ENCODE data around the gene FAM13A.

DNA sequence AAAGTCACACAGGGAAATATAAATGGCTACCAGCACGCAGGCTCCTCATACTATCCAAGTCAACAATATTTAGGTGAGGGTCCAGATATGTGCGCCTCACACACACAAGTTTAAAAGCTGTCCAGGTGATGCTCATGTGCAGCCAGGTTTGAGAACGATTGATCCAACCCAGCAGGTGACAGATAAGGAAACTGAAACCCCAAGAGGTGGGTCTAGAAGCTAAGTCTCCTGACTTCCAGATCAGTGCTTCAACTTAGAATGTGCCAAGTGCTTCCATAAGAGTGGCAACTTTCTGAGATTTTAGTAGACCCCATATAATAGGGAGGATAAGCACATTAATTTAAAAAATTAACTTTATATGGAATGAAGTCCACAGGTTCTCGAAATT is 304.9 kb downstream of the FAM13A start:
- TF ChIP-seq GATA2 (CRISPR knock-in tag; IDR thresholded peaks at IDR 0.05): no peak
- no peak for TF ChIP-seq FOXP1 (CRISPR knock-in tag; IDR thresholded peaks at IDR 0.05)
- TF ChIP-seq, protein P1, sequence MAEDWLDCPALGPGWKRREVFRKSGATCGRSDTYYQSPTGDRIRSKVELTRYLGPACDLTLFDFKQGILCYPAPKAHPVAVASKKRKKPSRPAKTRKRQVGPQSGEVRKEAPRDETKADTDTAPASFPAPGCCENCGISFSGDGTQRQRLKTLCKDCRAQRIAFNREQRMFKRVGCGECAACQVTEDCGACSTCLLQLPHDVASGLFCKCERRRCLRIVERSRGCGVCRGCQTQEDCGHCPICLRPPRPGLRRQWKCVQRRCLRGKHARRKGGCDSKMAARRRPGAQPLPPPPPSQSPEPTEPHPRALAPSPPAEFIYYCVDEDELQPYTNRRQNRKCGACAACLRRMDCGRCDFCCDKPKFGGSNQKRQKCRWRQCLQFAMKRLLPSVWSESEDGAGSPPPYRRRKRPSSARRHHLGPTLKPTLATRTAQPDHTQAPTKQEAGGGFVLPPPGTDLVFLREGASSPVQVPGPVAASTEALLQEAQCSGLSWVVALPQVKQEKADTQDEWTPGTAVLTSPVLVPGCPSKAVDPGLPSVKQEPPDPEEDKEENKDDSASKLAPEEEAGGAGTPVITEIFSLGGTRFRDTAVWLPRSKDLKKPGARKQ (CRISPR knock-in tag; IDR thresholded peaks at IDR 0.05): no peak
- TF ChIP-seq ZFP36 (IDR thresholded peaks at IDR 0.05; ENCODE audit: low read depth, low read length, partially characterized antibody): no peak
- TF ChIP-seq XRCC4 (IDR thresholded peaks at IDR 0.05; ENCODE audit: extremely low read depth, insufficient read depth, insufficient read length): no peak
- no peak for TF ChIP-seq JUN (IDR thresholded peaks at IDR 0.05; ENCODE audit: borderline replicate concordance, low read depth, low read length)
- TF ChIP-seq JUN (CRISPR knock-in tag; IDR thresholded peaks at IDR 0.05; ENCODE audit: borderline replicate concordance): no peak
- no peak for TF ChIP-seq ZZZ3 (IDR thresholded peaks at IDR 0.05)

Data from K562 (cell line).